Measurements from ENCODE around the gene GLIS2.

GLIS2 gene

GRCh38 chr16:4378999-4379690 is 63.3 kb downstream of the GLIS2 start:
- Histone ChIP-seq H3K36me3 (ENCODE audit: insufficient read depth, low read length) (no peaks in the 10 kb centered on the region), H3K9me3 (ENCODE audit: insufficient read depth, low read depth, low read length) (no peaks in the 10 kb centered on the region), H3K27me3 (ENCODE audit: insufficient read depth, low read length, poor library complexity, severe bottlenecking) (no peaks in the 10 kb centered on the region), H2AFZ (ENCODE audit: low read length) (no peak overlapping the region), H3K9me2 (replicated peaks; ENCODE audit: low read depth, low read length) (no peaks in the 10 kb centered on the region), H3K9ac (ENCODE audit: low read depth, low read length, poor library complexity, severe bottlenecking) (no peak overlapping the region), H3K4me1 (ENCODE audit: insufficient read depth, low read length, poor library complexity, severe bottlenecking) (no peaks in the 10 kb centered on the region), H3K79me2 (ENCODE audit: insufficient read depth, low read length) (no peaks in the 10 kb centered on the region), H3K4me2 (ENCODE audit: low read depth, low read length, poor library complexity, severe bottlenecking) (no peak overlapping the region), H3F3A (ENCODE audit: low read depth) (no peaks in the 10 kb centered on the region), H4K20me1 (ENCODE audit: insufficient read depth, low read length, poor library complexity, severe bottlenecking) (no peaks in the 10 kb centered on the region), H3K4me3 (ENCODE audit: low read length, poor library complexity, severe bottlenecking) (no peak overlapping the region)
- TF ChIP-seq, protein P1, sequence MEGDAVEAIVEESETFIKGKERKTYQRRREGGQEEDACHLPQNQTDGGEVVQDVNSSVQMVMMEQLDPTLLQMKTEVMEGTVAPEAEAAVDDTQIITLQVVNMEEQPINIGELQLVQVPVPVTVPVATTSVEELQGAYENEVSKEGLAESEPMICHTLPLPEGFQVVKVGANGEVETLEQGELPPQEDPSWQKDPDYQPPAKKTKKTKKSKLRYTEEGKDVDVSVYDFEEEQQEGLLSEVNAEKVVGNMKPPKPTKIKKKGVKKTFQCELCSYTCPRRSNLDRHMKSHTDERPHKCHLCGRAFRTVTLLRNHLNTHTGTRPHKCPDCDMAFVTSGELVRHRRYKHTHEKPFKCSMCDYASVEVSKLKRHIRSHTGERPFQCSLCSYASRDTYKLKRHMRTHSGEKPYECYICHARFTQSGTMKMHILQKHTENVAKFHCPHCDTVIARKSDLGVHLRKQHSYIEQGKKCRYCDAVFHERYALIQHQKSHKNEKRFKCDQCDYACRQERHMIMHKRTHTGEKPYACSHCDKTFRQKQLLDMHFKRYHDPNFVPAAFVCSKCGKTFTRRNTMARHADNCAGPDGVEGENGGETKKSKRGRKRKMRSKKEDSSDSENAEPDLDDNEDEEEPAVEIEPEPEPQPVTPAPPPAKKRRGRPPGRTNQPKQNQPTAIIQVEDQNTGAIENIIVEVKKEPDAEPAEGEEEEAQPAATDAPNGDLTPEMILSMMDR (conservative IDR thresholded peaks at IDR 0.05; ENCODE audit: low read length), result no peak
- TF ChIP-seq EZH2phosphoT487 (IDR thresholded peaks at IDR 0.05; ENCODE audit: borderline replicate concordance), result no peak

DNA sequence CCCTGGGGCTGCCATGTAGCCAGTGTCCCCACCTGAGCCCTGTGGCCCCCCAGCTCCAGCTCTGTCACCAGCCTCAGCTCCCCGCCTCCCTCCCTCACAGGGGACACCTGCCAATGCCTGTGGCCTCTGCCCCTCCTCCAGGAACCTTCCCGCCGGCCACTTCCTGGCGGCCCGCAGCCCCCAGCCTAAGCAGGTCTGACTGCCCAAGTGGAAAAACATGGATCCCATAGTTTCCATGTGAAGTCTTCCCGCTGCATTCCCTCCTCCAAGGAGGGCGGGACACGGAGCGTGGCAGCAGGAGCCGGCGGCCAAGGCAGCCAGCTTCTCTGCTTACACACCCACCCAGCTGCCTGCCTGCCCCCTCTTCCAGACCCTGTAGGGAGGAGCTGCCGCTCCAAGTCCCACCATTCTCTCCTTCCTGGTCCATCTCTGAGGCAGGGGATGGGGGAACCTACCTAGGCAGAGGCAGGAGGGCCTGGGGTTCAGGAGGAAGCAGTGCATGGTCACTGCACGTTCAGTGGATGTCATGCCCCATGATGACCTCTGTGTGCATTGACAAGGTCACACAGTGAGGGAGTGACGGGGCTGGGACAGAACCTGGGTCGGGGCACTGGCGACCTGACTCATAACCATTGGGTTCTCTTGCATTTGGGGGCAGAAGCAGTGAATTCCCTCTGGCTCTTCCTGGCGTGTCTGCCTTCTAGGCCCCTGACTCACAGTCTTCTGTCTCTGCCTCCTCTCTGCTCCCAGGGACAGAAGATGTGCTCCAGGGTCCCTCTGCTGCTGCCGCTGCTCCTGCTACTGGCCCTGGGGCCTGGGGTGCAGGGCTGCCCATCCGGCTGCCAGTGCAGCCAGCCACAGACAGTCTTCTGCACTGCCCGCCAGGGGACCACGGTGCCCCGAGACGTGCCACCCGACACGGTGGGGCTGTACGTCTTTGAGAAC is 64.5 kb downstream of the GLIS2 start:
- Histone ChIP-seq H3K9me2 (replicated peaks; ENCODE audit: low read depth, low read length) (no peaks in the 10 kb centered on the region), H3K27me3 (ENCODE audit: insufficient read depth, low read length, poor library complexity, severe bottlenecking) (no peaks in the 10 kb centered on the region), H3K4me2 (ENCODE audit: low read depth, low read length, poor library complexity, severe bottlenecking) (no peak overlapping the region), H3F3A (ENCODE audit: low read depth) (no peaks in the 10 kb centered on the region), H3K4me3 (ENCODE audit: low read length, poor library complexity, severe bottlenecking) (no peak overlapping the region), H3K9me3 (ENCODE audit: insufficient read depth, low read depth, low read length) (no peaks in the 10 kb centered on the region), H4K20me1 (ENCODE audit: insufficient read depth, low read length, poor library complexity, severe bottlenecking) (no peaks in the 10 kb centered on the region), H3K4me1 (ENCODE audit: insufficient read depth, low read length, poor library complexity, severe bottlenecking) (no peaks in the 10 kb centered on the region), H3K79me2 (ENCODE audit: insufficient read depth, low read length) (no peaks in the 10 kb centered on the region), H3K9ac (ENCODE audit: low read depth, low read length, poor library complexity, severe bottlenecking) (no peak overlapping the region), H2AFZ (ENCODE audit: low read length) (no peak overlapping the region), H3K36me3 (ENCODE audit: insufficient read depth, low read length) (no peaks in the 10 kb centered on the region)
- TF ChIP-seq, protein P1 (conservative IDR thresholded peaks at IDR 0.05; ENCODE audit: low read length), result no peak
- TF ChIP-seq EZH2phosphoT487 (IDR thresholded peaks at IDR 0.05; ENCODE audit: borderline replicate concordance), result no peak

DNA sequence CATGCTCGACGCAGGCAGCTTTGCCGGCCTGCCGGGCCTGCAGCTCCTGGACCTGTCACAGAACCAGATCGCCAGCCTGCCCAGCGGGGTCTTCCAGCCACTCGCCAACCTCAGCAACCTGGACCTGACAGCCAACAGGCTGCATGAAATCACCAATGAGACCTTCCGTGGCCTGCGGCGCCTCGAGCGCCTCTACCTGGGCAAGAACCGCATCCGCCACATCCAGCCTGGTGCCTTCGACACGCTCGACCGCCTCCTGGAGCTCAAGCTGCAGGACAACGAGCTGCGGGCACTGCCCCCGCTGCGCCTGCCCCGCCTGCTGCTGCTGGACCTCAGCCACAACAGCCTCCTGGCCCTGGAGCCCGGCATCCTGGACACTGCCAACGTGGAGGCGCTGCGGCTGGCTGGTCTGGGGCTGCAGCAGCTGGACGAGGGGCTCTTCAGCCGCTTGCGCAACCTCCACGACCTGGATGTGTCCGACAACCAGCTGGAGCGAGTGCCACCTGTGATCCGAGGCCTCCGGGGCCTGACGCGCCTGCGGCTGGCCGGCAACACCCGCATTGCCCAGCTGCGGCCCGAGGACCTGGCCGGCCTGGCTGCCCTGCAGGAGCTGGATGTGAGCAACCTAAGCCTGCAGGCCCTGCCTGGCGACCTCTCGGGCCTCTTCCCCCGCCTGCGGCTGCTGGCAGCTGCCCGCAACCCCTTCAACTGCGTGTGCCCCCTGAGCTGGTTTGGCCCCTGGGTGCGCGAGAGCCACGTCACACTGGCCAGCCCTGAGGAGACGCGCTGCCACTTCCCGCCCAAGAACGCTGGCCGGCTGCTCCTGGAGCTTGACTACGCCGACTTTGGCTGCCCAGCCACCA is 65.4 kb downstream of the GLIS2 start:
- H3K9me3 ChIP-seq (ENCODE audit: insufficient read depth, low read depth, low read length), result no peaks in the 10 kb centered on the region
- H3K9ac ChIP-seq (ENCODE audit: low read depth, low read length, poor library complexity, severe bottlenecking), result no peak overlapping the region
- no peak for TF ChIP-seq EZH2phosphoT487 (IDR thresholded peaks at IDR 0.05; ENCODE audit: borderline replicate concordance)
- TF ChIP-seq, protein P1 (conservative IDR thresholded peaks at IDR 0.05; ENCODE audit: low read length), result no peak
- no peaks in the 10 kb centered on the region for H3K27me3 ChIP-seq (ENCODE audit: insufficient read depth, low read length, poor library complexity, severe bottlenecking)
- no peaks in the 10 kb centered on the region for H4K20me1 ChIP-seq (ENCODE audit: insufficient read depth, low read length, poor library complexity, severe bottlenecking)
- H3F3A ChIP-seq (ENCODE audit: low read depth), result no peaks in the 10 kb centered on the region
- H3K9me2 ChIP-seq (replicated peaks; ENCODE audit: low read depth, low read length), result no peaks in the 10 kb centered on the region
- no peak overlapping the region for H3K4me2 ChIP-seq (ENCODE audit: low read depth, low read length, poor library complexity, severe bottlenecking)
- H3K36me3 ChIP-seq (ENCODE audit: insufficient read depth, low read length), result no peaks in the 10 kb centered on the region
- no peak overlapping the region for H2AFZ ChIP-seq (ENCODE audit: low read length)
- H3K4me1 ChIP-seq (ENCODE audit: insufficient read depth, low read length, poor library complexity, severe bottlenecking), result no peaks in the 10 kb centered on the region
- no peaks in the 10 kb centered on the region for H3K79me2 ChIP-seq (ENCODE audit: insufficient read depth, low read length)
- H3K4me3 ChIP-seq (ENCODE audit: low read length, poor library complexity, severe bottlenecking), result no peak overlapping the region

All from Loucy (cell line).